HEK293T (cell line): ENCODE measurements around the gene RPS17.
"Not testable (repeated sequence)": the region's sequence is repeated elsewhere in the genome, so short reads cannot be mapped to it uniquely, and the experiment has no call there.

ENCODE experiments used
- CTCF ChIA-PET: fragments of 350-600 bp; formaldehyde crosslinking; extraction: SDS; loops from one replicate; lab custom pipeline; 2021; ENCODE audit warnings: antibody characterized with exemption, inconsistent platforms; lab: Yijun Ruan, JAX
- POLR2A ChIA-PET: fragments of 350-600 bp; formaldehyde crosslinking; extraction: SDS; loops from one replicate; lab custom pipeline; 2020; ENCODE audit warnings: antibody characterized with exemption, inconsistent platforms; lab: Yijun Ruan, JAX
- DNase-seq: peaks from one replicate; pipeline ENCODE4 v3.0.0; 2012; ENCODE audit warnings: mixed read lengths; ENCODE audit errors: extremely low spot score

The RPS17 gene

GRCh38 chr15:82505842-82506241 lies 34.4 kb downstream of the RPS17 start:
- CTCF ChIA-PET, DNase-seq, POLR2A ChIA-PET: not testable (repeated sequence)

- DNase-seq, POLR2A ChIA-PET, CTCF ChIA-PET: not testable (repeated sequence)
These were observed 36.2 kb downstream of the RPS17 start for GRCh38 chr15:82504074-82504473.

- CTCF ChIA-PET, DNase-seq, POLR2A ChIA-PET: not testable (repeated sequence)
These were observed 37.4 kb downstream of the RPS17 start for GRCh38 chr15:82502700-82503339.

GRCh38 chr15:82500772-82501171 lies 39.5 kb downstream of the RPS17 start:
- not testable (repeated sequence) for DNase-seq

GRCh38 chr15:82497978-82498377 lies 42.3 kb downstream of the RPS17 start:
- DNase-seq, POLR2A ChIA-PET: not testable (repeated sequence)
- CTCF ChIA-PET, result interaction anchor here (0.6 kb wide), 1 partner anchor 33 kb away, joined by 3 read pairs; no protein-coding TSS in a partner anchor

More at GRCh38 chr15:82500772-82501171, 39.5 kb downstream of the RPS17 start:
- CTCF ChIA-PET, POLR2A ChIA-PET: not testable (repeated sequence)

- DNase-seq, CTCF ChIA-PET, POLR2A ChIA-PET: not testable (repeated sequence)
These were observed 52.0 kb downstream of the RPS17 start for GRCh38 chr15:82488250-82488649.

- POLR2A ChIA-PET, DNase-seq, CTCF ChIA-PET: not testable (repeated sequence)
These were observed 53.2 kb downstream of the RPS17 start for GRCh38 chr15:82487045-82487444.
